ENCODE data around the gene OR10K1. TPM values are rescaled to one million over a fixed set of nuclear protein-coding genes. Genes with fewer than 3 reads are reported as not detected.

OR10K1 gene
- total and polyA plus RNA-seq, 2 donors, result 0.05 TPM; not detected in 1

GRCh38 chr1:158445376-158445775 is 16.3 kb upstream of the OR10K1 start:
- H3K9me3 ChIP-seq (ENCODE audit: control insufficient read depth in 2 of 2, insufficient read depth in 1 of 2, low read length in 1 of 2), result no peaks in the 10 kb centered on the region
- H3K36me3 ChIP-seq (ENCODE audit: control insufficient read depth in 2 of 2, insufficient read depth in 2 of 2, low read length in 1 of 2), result no peaks in the 10 kb centered on the region
- H3K27me3 ChIP-seq (ENCODE audit: control insufficient read depth in 2 of 2, insufficient read depth in 1 of 2, low read length in 1 of 2), result no peaks in the 10 kb centered on the region
- peak overlapping the region in 1 of 2 donors; percentile 59 for H3K27ac ChIP-seq (ENCODE audit: low read depth in 1 of 2, low read length in 1 of 2)
- H3K4me1 ChIP-seq (ENCODE audit: control insufficient read depth in 2 of 2, insufficient read depth in 2 of 2, low read length in 2 of 2), result peaks cover 11 to 12% of the 10 kb centered on the region in 2 donors
- 35% methylated on average over 4 of the region's 4 CpGs for WGBS
- peak in 6 of 9 donors; percentile 21 to 60 (median 37) for DNase-seq (ENCODE audit: low read depth in 6 of 9, low spot score in 9 of 9)
- H3K4me3 ChIP-seq (ENCODE audit: low read length in 2 of 2), result no peak overlapping the region

- no peaks in the 10 kb centered on the region for H3K27me3 ChIP-seq (ENCODE audit: control insufficient read depth in 2 of 2, insufficient read depth in 1 of 2, low read length in 1 of 2)
- no peaks in the 10 kb centered on the region for H3K9me3 ChIP-seq (ENCODE audit: control insufficient read depth in 2 of 2, insufficient read depth in 1 of 2, low read length in 1 of 2)
- H3K4me1 ChIP-seq (ENCODE audit: control insufficient read depth in 2 of 2, insufficient read depth in 2 of 2, low read length in 2 of 2), result no peaks in the 10 kb centered on the region
- no peak for DNase-seq (ENCODE audit: low read depth in 6 of 9, low spot score in 9 of 9)
- 92% methylated on average over 1 of the region's 1 CpG for WGBS
- H3K27ac ChIP-seq (ENCODE audit: low read depth in 1 of 2, low read length in 1 of 2), result no peak overlapping the region
- H3K4me3 ChIP-seq (ENCODE audit: low read length in 2 of 2), result no peak overlapping the region
- H3K36me3 ChIP-seq (ENCODE audit: control insufficient read depth in 2 of 2, insufficient read depth in 2 of 2, low read length in 1 of 2), result no peaks in the 10 kb centered on the region
Observed at GRCh38 chr1:158454537-158454936, 7.1 kb upstream of the OR10K1 start.

GRCh38 chr1:158457246-158457645 is 4.4 kb upstream of the OR10K1 start:
- H3K4me3 ChIP-seq (ENCODE audit: low read length in 2 of 2), result no peak overlapping the region
- peaks cover 9% of the 10 kb centered on the region in 2 donors for H3K36me3 ChIP-seq (ENCODE audit: control insufficient read depth in 2 of 2, insufficient read depth in 2 of 2, low read length in 1 of 2)
- no peaks in the 10 kb centered on the region for H3K27me3 ChIP-seq (ENCODE audit: control insufficient read depth in 2 of 2, insufficient read depth in 1 of 2, low read length in 1 of 2)
- no peaks in the 10 kb centered on the region for H3K4me1 ChIP-seq (ENCODE audit: control insufficient read depth in 2 of 2, insufficient read depth in 2 of 2, low read length in 2 of 2)
- no peaks in the 10 kb centered on the region for H3K9me3 ChIP-seq (ENCODE audit: control insufficient read depth in 2 of 2, insufficient read depth in 1 of 2, low read length in 1 of 2)
- no peak for DNase-seq (ENCODE audit: low read depth in 6 of 9, low spot score in 9 of 9)
- no peak overlapping the region for H3K27ac ChIP-seq (ENCODE audit: low read depth in 1 of 2, low read length in 1 of 2)

- Histone ChIP-seq H3K4me3 (ENCODE audit: low read length in 2 of 2) (no peak overlapping the region), H3K4me1 (ENCODE audit: control insufficient read depth in 2 of 2, insufficient read depth in 2 of 2, low read length in 2 of 2) (no peaks in the 10 kb centered on the region), H3K36me3 (ENCODE audit: control insufficient read depth in 2 of 2, insufficient read depth in 2 of 2, low read length in 1 of 2) (peaks cover 9% of the 10 kb centered on the region in 2 donors), H3K27me3 (ENCODE audit: control insufficient read depth in 2 of 2, insufficient read depth in 1 of 2, low read length in 1 of 2) (no peaks in the 10 kb centered on the region), H3K27ac (ENCODE audit: low read depth in 1 of 2, low read length in 1 of 2) (no peak overlapping the region), H3K9me3 (ENCODE audit: control insufficient read depth in 2 of 2, insufficient read depth in 1 of 2, low read length in 1 of 2) (no peaks in the 10 kb centered on the region)
- DNase-seq (ENCODE audit: low read depth in 6 of 9, low spot score in 9 of 9), result no peak
Observed at GRCh38 chr1:158458263-158458662, 3.4 kb upstream of the OR10K1 start.

- H3K4me3 ChIP-seq (ENCODE audit: low read length in 2 of 2), result no peak within 1 kb of the TSS
- peaks cover 0 to 9% of the 10 kb centered on the region in 2 donors for H3K36me3 ChIP-seq (ENCODE audit: control insufficient read depth in 2 of 2, insufficient read depth in 2 of 2, low read length in 1 of 2)
- no peaks in the 10 kb centered on the region for H3K27me3 ChIP-seq (ENCODE audit: control insufficient read depth in 2 of 2, insufficient read depth in 1 of 2, low read length in 1 of 2)
- no peaks in the 10 kb centered on the region for H3K4me1 ChIP-seq (ENCODE audit: control insufficient read depth in 2 of 2, insufficient read depth in 2 of 2, low read length in 2 of 2)
- no peak within 1 kb of the TSS for H3K27ac ChIP-seq (ENCODE audit: low read depth in 1 of 2, low read length in 1 of 2)
- no peaks in the 10 kb centered on the region for H3K9me3 ChIP-seq (ENCODE audit: control insufficient read depth in 2 of 2, insufficient read depth in 1 of 2, low read length in 1 of 2)
- DNase-seq (ENCODE audit: low read depth in 6 of 9, low spot score in 9 of 9), result no peak
Observed at GRCh38 chr1:158471920-158472319, 10.3 kb downstream of the OR10K1 start, which contains the start of gene OR10R2. Gene OR10R2 (plus strand): TSS chr1:158472220. CDS start chr1:158472326, 106 bp downstream.

- WGBS, result 88% methylated on average over 2 of the region's 2 CpGs
- Histone ChIP-seq H3K27me3 (ENCODE audit: control insufficient read depth in 2 of 2, insufficient read depth in 1 of 2, low read length in 1 of 2) (no peaks in the 10 kb centered on the region), H3K27ac (ENCODE audit: low read depth in 1 of 2, low read length in 1 of 2) (no peak overlapping the region), H3K36me3 (ENCODE audit: control insufficient read depth in 2 of 2, insufficient read depth in 2 of 2, low read length in 1 of 2) (peaks cover 12 to 19% of the 10 kb centered on the region in 2 donors), H3K9me3 (ENCODE audit: control insufficient read depth in 2 of 2, insufficient read depth in 1 of 2, low read length in 1 of 2) (peaks cover 0 to 2% of the 10 kb centered on the region in 2 donors), H3K4me3 (ENCODE audit: low read length in 2 of 2) (no peak overlapping the region), H3K4me1 (ENCODE audit: control insufficient read depth in 2 of 2, insufficient read depth in 2 of 2, low read length in 2 of 2) (peaks cover 8 to 13% of the 10 kb centered on the region in 2 donors)
- no peak for DNase-seq (ENCODE audit: low read depth in 6 of 9, low spot score in 9 of 9)
Observed at GRCh38 chr1:158485455-158485854, 23.8 kb downstream of the OR10K1 start.

- 17% methylated on average over 3 of the region's 3 CpGs for WGBS
- Histone ChIP-seq H3K4me3 (ENCODE audit: low read length in 2 of 2) (peak overlapping the region; percentile 47 to 68), H3K36me3 (ENCODE audit: control insufficient read depth in 2 of 2, insufficient read depth in 2 of 2, low read length in 1 of 2) (peaks cover 0 to 2% of the 10 kb centered on the region in 2 donors), H3K9me3 (ENCODE audit: control insufficient read depth in 2 of 2, insufficient read depth in 1 of 2, low read length in 1 of 2) (no peaks in the 10 kb centered on the region), H3K27me3 (ENCODE audit: control insufficient read depth in 2 of 2, insufficient read depth in 1 of 2, low read length in 1 of 2) (no peaks in the 10 kb centered on the region), H3K27ac (ENCODE audit: low read depth in 1 of 2, low read length in 1 of 2) (peak overlapping the region; percentile 78 to 94), H3K4me1 (ENCODE audit: control insufficient read depth in 2 of 2, insufficient read depth in 2 of 2, low read length in 2 of 2) (peaks cover 3 to 15% of the 10 kb centered on the region in 2 donors)
- DNase-seq (ENCODE audit: low read depth in 6 of 9, low spot score in 9 of 9), result peak in 4 of 9 donors; percentile 56 to 77 (median 60)
Observed at GRCh38 chr1:158491316-158491715, 29.7 kb downstream of the OR10K1 start.

GRCh38 chr1:158493054-158493453 is 31.4 kb downstream of the OR10K1 start:
- H3K9me3 ChIP-seq (ENCODE audit: control insufficient read depth in 2 of 2, insufficient read depth in 1 of 2, low read length in 1 of 2), result no peaks in the 10 kb centered on the region
- H3K4me1 ChIP-seq (ENCODE audit: control insufficient read depth in 2 of 2, insufficient read depth in 2 of 2, low read length in 2 of 2), result peaks cover 3 to 12% of the 10 kb centered on the region in 2 donors
- DNase-seq (ENCODE audit: low read depth in 6 of 9, low spot score in 9 of 9), result peak in 4 of 9 donors; percentile 60 to 83 (median 68)
- no peaks in the 10 kb centered on the region for H3K36me3 ChIP-seq (ENCODE audit: control insufficient read depth in 2 of 2, insufficient read depth in 2 of 2, low read length in 1 of 2)
- WGBS, result 10% methylated on average over 3 of the region's 3 CpGs
- H3K27me3 ChIP-seq (ENCODE audit: control insufficient read depth in 2 of 2, insufficient read depth in 1 of 2, low read length in 1 of 2), result no peaks in the 10 kb centered on the region
- peak overlapping the region; percentile 86 to 94 for H3K27ac ChIP-seq (ENCODE audit: low read depth in 1 of 2, low read length in 1 of 2)
- peak overlapping the region; percentile 47 to 68 for H3K4me3 ChIP-seq (ENCODE audit: low read length in 2 of 2)

GRCh38 chr1:158494796-158495195 is 33.2 kb downstream of the OR10K1 start:
- peak overlapping the region; percentile 32 to 94 for H3K27ac ChIP-seq (ENCODE audit: low read depth in 1 of 2, low read length in 1 of 2)
- DNase-seq (ENCODE audit: low read depth in 6 of 9, low spot score in 9 of 9), result peak in 5 of 9 donors; percentile 69 to 87 (median 76)
- peak overlapping the region; percentile 47 to 78 for H3K4me3 ChIP-seq (ENCODE audit: low read length in 2 of 2)
- no peaks in the 10 kb centered on the region for H3K27me3 ChIP-seq (ENCODE audit: control insufficient read depth in 2 of 2, insufficient read depth in 1 of 2, low read length in 1 of 2)
- H3K9me3 ChIP-seq (ENCODE audit: control insufficient read depth in 2 of 2, insufficient read depth in 1 of 2, low read length in 1 of 2), result no peaks in the 10 kb centered on the region
- H3K36me3 ChIP-seq (ENCODE audit: control insufficient read depth in 2 of 2, insufficient read depth in 2 of 2, low read length in 1 of 2), result no peaks in the 10 kb centered on the region
- H3K4me1 ChIP-seq (ENCODE audit: control insufficient read depth in 2 of 2, insufficient read depth in 2 of 2, low read length in 2 of 2), result peaks cover 3 to 12% of the 10 kb centered on the region in 2 donors
- 2% methylated on average over 2 of the region's 2 CpGs for WGBS
